OCI-LY3 (cell line): ENCODE data around the gene GSTO2.

ENCODE experiments used
- EZH2phosphoT487 ChIP-seq: fragments of 200-600 bp; shearing (Covaris generic); IDR thresholded peaks from 2 replicates; pipeline ENCODE4 v1.6.1; 2018; ENCODE audit warnings: antibody characterized with exemption, mixed run types, low read depth
- TF ChIP-seq, protein P1 (sequence below): fragments of 200-600, 300-600 bp; sonication (generic); IDR thresholded peaks from 2 replicates; pipeline ENCODE4 v1.5.1; 2014; ENCODE audit warnings: antibody characterized with exemption, low read length, low read depth

DNA sequence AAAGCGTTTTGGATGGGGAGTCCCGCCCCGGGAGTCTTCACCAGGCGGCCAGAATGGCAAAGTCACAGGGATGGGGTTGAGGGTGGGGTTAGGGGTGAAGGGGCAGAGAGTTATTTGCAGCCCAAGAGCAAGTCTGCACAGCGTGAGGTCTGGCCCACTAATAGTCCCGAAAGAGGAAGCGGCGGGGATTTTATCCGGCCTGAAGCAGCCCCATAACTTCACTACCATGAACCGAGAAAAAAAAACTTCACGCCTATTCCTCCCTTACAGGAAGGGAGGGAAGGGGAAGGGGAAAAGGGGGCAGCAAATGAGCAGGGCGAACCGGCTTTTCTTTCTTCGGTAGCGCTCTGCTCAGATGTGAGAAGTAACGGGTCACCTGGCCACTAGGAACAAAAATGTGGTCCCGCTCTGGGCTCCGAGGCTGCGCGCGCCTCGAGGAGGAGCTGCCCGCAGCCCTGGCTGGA lies 68.6 kb downstream of the GSTO2 start:
- TF ChIP-seq, protein P1, sequence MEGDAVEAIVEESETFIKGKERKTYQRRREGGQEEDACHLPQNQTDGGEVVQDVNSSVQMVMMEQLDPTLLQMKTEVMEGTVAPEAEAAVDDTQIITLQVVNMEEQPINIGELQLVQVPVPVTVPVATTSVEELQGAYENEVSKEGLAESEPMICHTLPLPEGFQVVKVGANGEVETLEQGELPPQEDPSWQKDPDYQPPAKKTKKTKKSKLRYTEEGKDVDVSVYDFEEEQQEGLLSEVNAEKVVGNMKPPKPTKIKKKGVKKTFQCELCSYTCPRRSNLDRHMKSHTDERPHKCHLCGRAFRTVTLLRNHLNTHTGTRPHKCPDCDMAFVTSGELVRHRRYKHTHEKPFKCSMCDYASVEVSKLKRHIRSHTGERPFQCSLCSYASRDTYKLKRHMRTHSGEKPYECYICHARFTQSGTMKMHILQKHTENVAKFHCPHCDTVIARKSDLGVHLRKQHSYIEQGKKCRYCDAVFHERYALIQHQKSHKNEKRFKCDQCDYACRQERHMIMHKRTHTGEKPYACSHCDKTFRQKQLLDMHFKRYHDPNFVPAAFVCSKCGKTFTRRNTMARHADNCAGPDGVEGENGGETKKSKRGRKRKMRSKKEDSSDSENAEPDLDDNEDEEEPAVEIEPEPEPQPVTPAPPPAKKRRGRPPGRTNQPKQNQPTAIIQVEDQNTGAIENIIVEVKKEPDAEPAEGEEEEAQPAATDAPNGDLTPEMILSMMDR, result no peak
- no peak for TF ChIP-seq EZH2phosphoT487
